ENCODE measurements around the gene MRPL42. TPM values are rescaled to one million over a fixed set of nuclear protein-coding genes. Genes with fewer than 3 reads are reported as not detected.
"Not testable (repeated sequence)": the region's sequence is repeated elsewhere in the genome, so short reads cannot be mapped to it uniquely, and the experiment has no call there.

The MRPL42 gene
- total RNA-seq, 8 experiments from 2014 or later, result 61.0 to 105 (median 77.9) TPM

- 60 to 95% (median 73%) methylated on average over 1 to 2 of the region's 2 CpGs; no CpG with 5 or more reads in 3 of the 10 experiments for WGBS, 10 experiments
Observed at GRCh38 chr12:93547778-93548177, 80.5 kb downstream of the MRPL42 start.

DNA sequence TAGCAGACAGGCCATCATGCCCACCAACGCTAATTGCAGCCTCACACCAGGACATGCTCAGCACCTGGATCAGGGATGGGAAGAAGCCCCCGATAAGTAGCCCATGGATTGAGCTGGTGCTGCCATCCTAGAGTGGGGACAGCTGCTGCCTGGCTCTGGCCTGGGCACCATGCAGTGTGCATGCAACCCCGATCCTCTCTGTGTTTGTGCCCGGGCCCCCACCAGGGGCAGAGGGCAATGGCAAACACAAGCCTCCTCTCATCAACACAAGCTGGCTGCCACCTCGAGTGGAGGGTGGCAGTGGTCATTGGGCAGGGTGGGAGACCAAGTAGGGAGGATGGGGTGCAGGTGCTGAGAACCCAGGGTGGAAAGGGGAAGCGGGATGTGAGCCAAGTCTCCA lies 81.9 kb downstream of the MRPL42 start:
- 20 to 90% (median 60%) methylated on average over 1 to 4 of the region's 6 CpGs; no CpG with 5 or more reads in 5 of the 10 experiments for WGBS, 10 experiments
- in situ Hi-C loops (cut with MboI; ENCODE audit: low pct_unique_long_range_greater_than_20kb in 2 of 9, low sequenced_read_pairs in 9 of 9, unreplicated experiment in 9 of 9), result no loop called here
- H3K4me1 ChIP-seq (replicated peaks in 1 of 2), result no peaks in the 10 kb centered on the region
- no peak overlapping the region for H3K27ac ChIP-seq
- ATAC-seq (replicated peaks in 6 of 8), result no peak
- H3K4me3 ChIP-seq, result no peak overlapping the region

More at GRCh38 chr12:93547778-93548177, 80.5 kb downstream of the MRPL42 start:
- in situ Hi-C loops (cut with MboI; ENCODE audit: low pct_unique_long_range_greater_than_20kb in 2 of 9, low sequenced_read_pairs in 9 of 9, unreplicated experiment in 9 of 9), result no loop called here
- Histone ChIP-seq H3K4me3 (no peak overlapping the region), H3K4me1 (replicated peaks in 1 of 2) (no peaks in the 10 kb centered on the region), H3K27ac (no peak overlapping the region)
- no peak for ATAC-seq (replicated peaks in 6 of 8)

DNA sequence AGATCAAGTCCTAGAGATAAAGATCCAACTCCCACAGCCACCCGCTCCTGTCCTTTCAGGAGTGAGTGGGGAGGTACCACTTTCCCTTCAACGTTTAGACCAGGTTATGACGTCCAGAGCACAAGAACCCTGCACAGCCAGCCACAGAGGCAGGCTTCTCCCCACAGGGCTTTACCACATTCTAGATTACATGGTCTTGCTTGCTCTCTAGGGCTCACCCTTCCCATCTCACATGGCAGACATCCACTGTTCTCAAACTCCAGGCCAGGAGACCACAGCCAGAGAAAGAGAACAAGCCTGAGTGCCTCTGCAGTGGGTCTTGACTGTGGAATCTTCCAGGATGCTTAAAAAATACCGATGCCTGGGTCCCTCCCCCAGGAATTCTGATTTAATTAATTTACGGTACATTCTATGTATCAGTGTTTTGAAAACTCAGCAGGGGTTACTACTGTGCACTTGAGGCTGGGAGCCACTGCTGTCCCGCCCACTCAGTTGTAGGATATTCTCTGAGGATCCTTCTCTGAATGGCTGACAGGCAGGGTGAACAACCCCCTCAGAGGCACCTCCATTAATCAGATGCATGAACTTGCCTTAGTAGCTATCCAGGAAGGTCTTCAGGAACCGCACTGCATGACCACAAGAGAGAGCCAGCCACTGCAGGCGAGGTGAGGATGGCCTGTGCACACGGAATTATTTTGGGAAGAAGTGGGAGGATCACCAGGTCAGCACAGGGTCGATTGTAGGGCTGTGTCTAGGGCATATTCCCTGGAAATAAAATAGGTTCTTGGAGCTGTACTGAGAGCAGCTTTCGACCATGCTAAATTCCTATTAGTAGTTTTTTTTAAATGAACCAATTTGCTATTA lies 83.7 kb downstream of the MRPL42 start:
- in situ Hi-C loops (cut with MboI; ENCODE audit: low pct_unique_long_range_greater_than_20kb in 2 of 9, low sequenced_read_pairs in 9 of 9, unreplicated experiment in 9 of 9), result loop anchor here in 5 of 9 experiments (25.0 kb wide), 3 partner anchors 186 to 561 kb away; no protein-coding TSS in a partner anchor
- no peak for ATAC-seq (replicated peaks in 6 of 8)
- no peak overlapping the region for H3K4me3 ChIP-seq
- H3K4me1 ChIP-seq (replicated peaks in 1 of 2), result no peaks in the 10 kb centered on the region
- H3K27ac ChIP-seq, result no peak overlapping the region
- WGBS, 10 experiments, result 40 to 87% (median 73%) methylated on average over 3 to 7 of the region's 11 CpGs; no CpG with 5 or more reads in 1 of the 10 experiments

DNA sequence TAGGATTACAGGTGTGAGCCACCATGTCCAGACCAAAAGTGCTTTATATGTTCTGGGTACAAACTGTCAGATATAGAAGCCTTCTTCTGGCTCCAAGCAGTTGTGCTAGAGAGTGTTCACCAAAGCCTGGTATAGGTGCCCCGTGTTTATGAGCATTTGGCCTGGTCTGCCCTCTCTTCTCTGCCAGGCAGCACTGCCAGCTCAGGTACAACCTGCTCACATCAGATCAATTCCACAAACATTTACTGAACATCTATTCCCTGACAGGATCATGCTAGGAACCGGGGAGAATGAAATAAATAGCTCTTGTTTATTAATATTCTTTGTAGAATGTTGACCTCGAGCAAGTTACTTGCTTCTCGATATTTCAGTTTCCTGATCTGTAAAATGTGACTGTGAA lies 85.1 kb downstream of the MRPL42 start:
- no peak for ATAC-seq (replicated peaks in 6 of 8)

GRCh38 chr12:93557879-93558278 lies 90.6 kb downstream of the MRPL42 start:
- in situ Hi-C loops (cut with MboI; ENCODE audit: low pct_unique_long_range_greater_than_20kb in 2 of 9, low sequenced_read_pairs in 9 of 9, unreplicated experiment in 9 of 9), result loop anchor here in 5 of 9 experiments (25.0 kb wide), 3 partner anchors 179 to 554 kb away; no protein-coding TSS in a partner anchor
- H3K27ac ChIP-seq; H3K4me1 ChIP-seq (replicated peaks in 1 of 2); ATAC-seq (replicated peaks in 6 of 8); H3K4me3 ChIP-seq: not testable (repeated sequence)

More for the DNA sequence above, 85.1 kb downstream of the MRPL42 start:
- WGBS, 10 experiments, result 17 to 100% (median 85%) methylated on average over 1 to 4 of the region's 4 CpGs
- Histone ChIP-seq H3K4me1 (replicated peaks in 1 of 2) (no peaks in the 10 kb centered on the region), H3K4me3 (no peak overlapping the region), H3K27ac (no peak overlapping the region)
- in situ Hi-C loops (cut with MboI; ENCODE audit: low pct_unique_long_range_greater_than_20kb in 2 of 9, low sequenced_read_pairs in 9 of 9, unreplicated experiment in 9 of 9), result loop anchor here in 5 of 9 experiments (25.0 kb wide), 3 partner anchors 185 to 560 kb away; no protein-coding TSS in a partner anchor

DNA sequence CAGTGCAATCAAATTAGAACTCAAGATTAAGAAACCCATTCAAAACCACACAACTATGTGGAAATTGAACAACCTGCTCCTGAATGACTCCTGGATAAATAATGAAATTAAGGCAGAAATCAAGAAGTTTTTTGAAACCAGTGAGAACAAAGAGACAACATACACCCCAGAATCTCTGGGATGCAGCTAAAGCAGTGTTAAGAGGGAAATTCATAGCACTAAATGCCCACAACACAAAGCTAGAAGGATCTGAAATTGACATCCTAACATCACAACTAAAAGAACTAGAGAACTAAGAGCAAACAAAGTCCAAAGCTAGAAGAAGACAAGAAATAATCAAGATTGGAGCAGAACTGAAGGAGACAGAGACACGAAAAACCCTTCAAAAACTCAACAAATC lies 91.4 kb downstream of the MRPL42 start:
- ATAC-seq (replicated peaks in 6 of 8); H3K4me3 ChIP-seq; H3K27ac ChIP-seq; H3K4me1 ChIP-seq (replicated peaks in 1 of 2): not testable (repeated sequence)
- 40 to 100% (median 69%) methylated on average over 1 of the region's 1 CpG; no CpG with 5 or more reads in 1 of the 10 experiments for WGBS, 10 experiments
- in situ Hi-C loops (cut with MboI; ENCODE audit: low pct_unique_long_range_greater_than_20kb in 2 of 9, low sequenced_read_pairs in 9 of 9, unreplicated experiment in 9 of 9), result loop anchor here in 5 of 9 experiments (25.0 kb wide), 3 partner anchors 179 to 554 kb away; no protein-coding TSS in a partner anchor

DNA sequence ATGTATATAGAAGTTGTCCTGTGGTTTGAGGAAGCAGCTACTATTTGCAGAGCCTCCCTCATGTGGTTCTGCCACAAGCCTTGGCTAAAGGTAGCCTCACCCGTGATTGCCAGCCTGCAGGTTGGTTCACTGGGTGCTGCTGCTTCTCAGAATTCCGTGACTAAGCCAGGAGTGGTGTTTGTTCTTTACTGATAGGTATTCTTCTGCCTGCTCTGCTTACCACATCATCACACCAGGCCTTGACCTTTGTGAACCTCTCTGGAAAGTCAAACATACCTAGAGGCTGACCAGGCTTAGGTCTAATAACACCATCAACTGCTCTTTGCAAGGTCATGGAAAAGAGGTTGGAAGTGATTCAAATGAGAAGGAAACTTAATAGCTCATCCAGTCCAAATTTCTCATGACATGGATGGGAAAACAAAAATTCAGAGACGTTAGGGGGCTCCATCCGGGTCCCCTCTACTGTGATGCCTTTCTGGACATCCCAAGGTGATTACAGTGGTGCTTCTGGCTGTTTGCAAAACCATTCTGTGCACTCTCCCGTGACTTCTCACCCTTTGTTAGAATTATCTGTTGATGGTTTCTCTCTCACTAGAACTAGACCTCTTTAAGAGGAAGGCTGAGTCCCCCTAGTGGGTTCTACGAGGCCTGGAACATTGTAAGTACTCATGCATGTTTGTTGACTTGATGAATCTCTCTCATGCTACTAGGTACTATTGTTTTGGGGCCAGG lies 96.7 kb downstream of the MRPL42 start:
- no peaks in the 10 kb centered on the region for H3K4me1 ChIP-seq (replicated peaks in 1 of 2)
- 17 to 91% (median 50%) methylated on average over 1 to 5 of the region's 6 CpGs; no CpG with 5 or more reads in 1 of the 10 experiments for WGBS, 10 experiments
- peak in 1 of 8 experiments; percentile 19 for ATAC-seq (replicated peaks in 6 of 8)
- in situ Hi-C loops (cut with MboI; ENCODE audit: low pct_unique_long_range_greater_than_20kb in 2 of 9, low sequenced_read_pairs in 9 of 9, unreplicated experiment in 9 of 9), result loop anchor here in 6 of 9 experiments (10.0 to 25.0 kb wide), 4 partner anchors 173 to 548 kb away; no protein-coding TSS in a partner anchor
- no peak overlapping the region for H3K27ac ChIP-seq
- H3K4me3 ChIP-seq, result no peak overlapping the region

DNA sequence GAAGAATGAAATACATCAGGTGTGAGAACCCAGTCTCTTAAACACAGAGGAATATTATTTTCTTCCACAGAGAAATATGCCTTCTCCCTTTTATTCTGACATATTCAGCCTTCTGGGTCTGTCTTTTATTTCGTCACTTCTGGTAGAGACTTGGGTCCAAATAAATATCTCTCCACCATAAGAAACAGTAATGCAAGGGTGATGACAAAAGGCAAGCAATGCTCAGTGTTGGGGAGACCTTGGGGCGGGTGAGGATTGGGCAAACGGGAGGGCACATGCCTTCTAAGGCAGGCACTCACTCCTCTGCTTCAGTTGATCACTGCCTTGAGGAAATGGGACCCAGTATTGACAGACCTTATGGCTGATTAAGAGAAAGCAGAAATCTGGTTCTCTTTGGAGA lies 98.4 kb downstream of the MRPL42 start:
- no peak for ATAC-seq (replicated peaks in 6 of 8)
- Histone ChIP-seq H3K4me3 (no peak overlapping the region), H3K27ac (no peak overlapping the region), H3K4me1 (replicated peaks in 1 of 2) (peaks cover 0 to 2% of the 10 kb centered on the region in 2 donors)
- WGBS, 10 experiments, result 20 to 100% (median 87%) methylated on average over 1 to 3 of the region's 3 CpGs; no CpG with 5 or more reads in 5 of the 10 experiments
- in situ Hi-C loops (cut with MboI; ENCODE audit: low pct_unique_long_range_greater_than_20kb in 2 of 9, low sequenced_read_pairs in 9 of 9, unreplicated experiment in 9 of 9), result loop anchor here in 6 of 9 experiments (10.0 to 25.0 kb wide), 4 partner anchors 172 to 547 kb away; no protein-coding TSS in a partner anchor

Other genes starting within 250 kb of the MRPL42 start
- 10 to 100 TPM; 31.8 to 75.1 (median 39.7) TPM for gene NUDT4, start 89.6 kb upstream of the MRPL42 start, total RNA-seq
- 100 to 1,000 TPM in 4 of 8 experiments, 10 to 100 TPM in 4; 62.2 to 129 (median 101) TPM for gene UBE2N, start 25.6 kb upstream of the MRPL42 start, total RNA-seq
- 10 to 100 TPM in 5 of 8 experiments, 1 to 10 TPM in 2, under 1 TPM in 1; 0.87 to 25.5 (median 14.6) TPM for gene SOCS2, start 105.2 kb downstream of the MRPL42 start, total RNA-seq
- gene CRADD, start 209.9 kb downstream of the MRPL42 start, total RNA-seq, result 10 to 100 TPM in 4 of 8 experiments, 1 to 10 TPM in 4; 8.0 to 21.3 (median 10.4) TPM